Esophagus muscularis mucosa (tissue), 3 donors: ENCODE results near the gene PARP3.

Experiments
- POLR2A ChIP-seq: fragments of 450-650 bp; IDR thresholded peaks from one replicate; pipeline ENCODE4 v1.6.1; 2017; ENCODE audit warnings: antibody characterized with exemption, moderate library complexity, mild to moderate bottlenecking, low read depth
- POLR2AphosphoS5 ChIP-seq, 2 donors: sonication (generic); formaldehyde crosslinking; IDR thresholded peaks; one replicate each; pipeline ENCODE4 v1.6.1; 2017; ENCODE audit warnings: antibody characterized with exemption in 2 of 2
- TF ChIP-seq, protein P1 (sequence below), 3 experiments: fragments of 200-600 bp in 2 of 3; fragments of 450-650 bp in 1 of 3; sonication (generic) in 2 of 3; IDR thresholded peaks; one replicate each; pipeline ENCODE4 v1.5.1; 2017 to 2019; ENCODE audit warnings: antibody characterized with exemption in 3 of 3, mild to moderate bottlenecking in 2 of 3, moderate library complexity in 1 of 3

DNA sequence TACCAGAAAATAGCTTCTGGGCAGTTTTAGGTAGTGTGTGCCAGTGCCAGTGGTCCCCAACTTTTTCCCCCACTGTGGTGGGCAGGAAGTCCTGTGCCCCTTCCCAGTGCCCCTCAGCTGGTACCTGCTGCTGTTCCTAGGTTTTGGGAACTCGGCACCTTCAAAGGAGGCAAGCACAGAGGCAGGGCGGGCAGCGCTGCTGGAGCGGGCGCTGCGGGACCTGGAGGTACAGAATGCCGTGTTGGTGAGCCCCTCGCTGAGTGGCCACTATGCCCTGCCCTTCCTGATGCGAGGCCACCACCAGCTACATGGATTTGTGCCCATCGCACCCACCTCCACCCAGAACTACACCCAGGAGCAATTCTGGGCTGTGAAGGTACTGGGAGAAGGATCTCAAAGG is 38.1 kb downstream of the PARP3 start:
- TF ChIP-seq, protein P1, sequence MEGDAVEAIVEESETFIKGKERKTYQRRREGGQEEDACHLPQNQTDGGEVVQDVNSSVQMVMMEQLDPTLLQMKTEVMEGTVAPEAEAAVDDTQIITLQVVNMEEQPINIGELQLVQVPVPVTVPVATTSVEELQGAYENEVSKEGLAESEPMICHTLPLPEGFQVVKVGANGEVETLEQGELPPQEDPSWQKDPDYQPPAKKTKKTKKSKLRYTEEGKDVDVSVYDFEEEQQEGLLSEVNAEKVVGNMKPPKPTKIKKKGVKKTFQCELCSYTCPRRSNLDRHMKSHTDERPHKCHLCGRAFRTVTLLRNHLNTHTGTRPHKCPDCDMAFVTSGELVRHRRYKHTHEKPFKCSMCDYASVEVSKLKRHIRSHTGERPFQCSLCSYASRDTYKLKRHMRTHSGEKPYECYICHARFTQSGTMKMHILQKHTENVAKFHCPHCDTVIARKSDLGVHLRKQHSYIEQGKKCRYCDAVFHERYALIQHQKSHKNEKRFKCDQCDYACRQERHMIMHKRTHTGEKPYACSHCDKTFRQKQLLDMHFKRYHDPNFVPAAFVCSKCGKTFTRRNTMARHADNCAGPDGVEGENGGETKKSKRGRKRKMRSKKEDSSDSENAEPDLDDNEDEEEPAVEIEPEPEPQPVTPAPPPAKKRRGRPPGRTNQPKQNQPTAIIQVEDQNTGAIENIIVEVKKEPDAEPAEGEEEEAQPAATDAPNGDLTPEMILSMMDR (IDR thresholded peaks at IDR 0.05) = no peak
- no peak for TF ChIP-seq POLR2AphosphoS5 (IDR thresholded peaks at IDR 0.05)
- TF ChIP-seq POLR2A = no peak
